ENCODE measurements around the gene CLCN1. TPM values are rescaled to one million over a fixed set of nuclear protein-coding genes. Genes with fewer than 3 reads are reported as not detected.

Gene CLCN1
- total RNA-seq, 2 experiments from 2014 or later = not detected

DNA sequence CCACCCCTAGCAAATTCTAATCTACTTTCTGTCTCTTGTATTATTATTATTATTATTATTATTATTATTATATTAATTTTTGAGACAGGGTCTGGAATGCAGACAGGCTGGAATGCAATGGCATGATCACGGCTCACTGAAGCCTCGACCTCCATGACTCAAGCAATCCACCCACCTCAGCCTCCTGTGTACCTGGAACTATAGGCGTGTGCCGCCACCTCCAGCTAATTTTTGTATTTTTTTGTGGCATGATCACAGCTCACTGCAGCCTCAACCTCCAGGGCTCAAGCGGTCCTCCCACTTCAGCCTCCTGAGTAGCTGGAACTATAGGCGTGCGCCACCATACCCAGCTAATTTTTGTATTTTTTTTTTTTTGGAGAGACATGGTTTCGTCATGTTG, 33.8 kb upstream of the CLCN1 start:
- intact Hi-C loops (cut with micrococcal nuclease; ENCODE audit: unreplicated experiment) = no loop called here
- POLR2A ChIA-PET = interaction anchor here (1.1 kb wide), 1 partner anchor 18 kb away, joined by 3 read pairs; no protein-coding TSS in a partner anchor
- no TSS peak for BruUV-seq (replicated peaks)

GRCh38 chr7:143283381-143283780, 32.5 kb upstream of the CLCN1 start:
- Histone ChIP-seq H3K4me2 (ENCODE audit: low read length) (peak overlapping the region; percentile 75), H3K36me3 (ENCODE audit: insufficient read depth, low read length) (peaks cover under 1% of the 10 kb centered on the region; the same call in 1 of the 2 replicates), H3K9me2 (ENCODE audit: insufficient read depth, low read length) (no peaks in the 10 kb centered on the region), H3K79me2 (ENCODE audit: insufficient read depth, low read depth, low read length) (peaks cover under 1% of the 10 kb centered on the region; the same call in 1 of the 2 replicates), H4K20me1 (ENCODE audit: insufficient read depth, low read length) (no peaks in the 10 kb centered on the region), H3K9me3 (ENCODE audit: low read length) (0 out of 2 replicates have a peak, but pooled peaks cover 5% of the 10 kb centered on the region), H3K4me3 (ENCODE audit: low read depth, low read length, poor library complexity, severe bottlenecking) (peak overlapping the region; percentile 42), H3K4me1 (ENCODE audit: insufficient read depth, low read length, poor library complexity, severe bottlenecking) (peaks cover 23% of the 10 kb centered on the region), H3K27ac (ENCODE audit: low read depth, low read length, poor library complexity, severe bottlenecking) (no peak overlapping the region), H2AFZ (ENCODE audit: low read length) (peak overlapping the region; percentile 94)
- TF ChIP-seq, protein P1, sequence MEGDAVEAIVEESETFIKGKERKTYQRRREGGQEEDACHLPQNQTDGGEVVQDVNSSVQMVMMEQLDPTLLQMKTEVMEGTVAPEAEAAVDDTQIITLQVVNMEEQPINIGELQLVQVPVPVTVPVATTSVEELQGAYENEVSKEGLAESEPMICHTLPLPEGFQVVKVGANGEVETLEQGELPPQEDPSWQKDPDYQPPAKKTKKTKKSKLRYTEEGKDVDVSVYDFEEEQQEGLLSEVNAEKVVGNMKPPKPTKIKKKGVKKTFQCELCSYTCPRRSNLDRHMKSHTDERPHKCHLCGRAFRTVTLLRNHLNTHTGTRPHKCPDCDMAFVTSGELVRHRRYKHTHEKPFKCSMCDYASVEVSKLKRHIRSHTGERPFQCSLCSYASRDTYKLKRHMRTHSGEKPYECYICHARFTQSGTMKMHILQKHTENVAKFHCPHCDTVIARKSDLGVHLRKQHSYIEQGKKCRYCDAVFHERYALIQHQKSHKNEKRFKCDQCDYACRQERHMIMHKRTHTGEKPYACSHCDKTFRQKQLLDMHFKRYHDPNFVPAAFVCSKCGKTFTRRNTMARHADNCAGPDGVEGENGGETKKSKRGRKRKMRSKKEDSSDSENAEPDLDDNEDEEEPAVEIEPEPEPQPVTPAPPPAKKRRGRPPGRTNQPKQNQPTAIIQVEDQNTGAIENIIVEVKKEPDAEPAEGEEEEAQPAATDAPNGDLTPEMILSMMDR (conservative IDR thresholded peaks at IDR 0.05; ENCODE audit: low read length) = no peak
- no peak for TF ChIP-seq EZH2phosphoT487 (IDR thresholded peaks at IDR 0.05; ENCODE audit: borderline replicate concordance, low read depth, low read length)
- POLR2A ChIA-PET = interaction anchor here (0.5 to 1.7 kb wide), 6 partner anchors 9 to 79 kb away, joined by 3 to 12 read pairs (median 3); partner anchors contain the start of gene GSTK1
- intact Hi-C loops (cut with micrococcal nuclease; ENCODE audit: unreplicated experiment) = no loop called here
- no TSS peak for BruUV-seq (replicated peaks)
- CTCF ChIA-PET (ENCODE audit: unreplicated experiment) = no interaction called here
- DNase-seq (ENCODE audit: low spot score) = peak; percentile 28

More for the DNA sequence above, 33.8 kb upstream of the CLCN1 start:
- DNase-seq (ENCODE audit: low spot score) = no peak
- no peak for TF ChIP-seq EZH2phosphoT487 (IDR thresholded peaks at IDR 0.05; ENCODE audit: borderline replicate concordance, low read depth, low read length)
- TF ChIP-seq, protein P1 (conservative IDR thresholded peaks at IDR 0.05; ENCODE audit: low read length) = no peak
- no peaks in the 10 kb centered on the region for H3K36me3 ChIP-seq (ENCODE audit: insufficient read depth, low read length)
- no peak overlapping the region for H3K4me2 ChIP-seq (ENCODE audit: low read length)
- no peaks in the 10 kb centered on the region for H3K9me2 ChIP-seq (ENCODE audit: insufficient read depth, low read length)
- no peak overlapping the region for H3K27ac ChIP-seq (ENCODE audit: low read depth, low read length, poor library complexity, severe bottlenecking)
- H3K4me3 ChIP-seq (ENCODE audit: low read depth, low read length, poor library complexity, severe bottlenecking) = no peak overlapping the region
- no peaks in the 10 kb centered on the region for H3K79me2 ChIP-seq (ENCODE audit: insufficient read depth, low read depth, low read length)
- no peaks in the 10 kb centered on the region for H4K20me1 ChIP-seq (ENCODE audit: insufficient read depth, low read length)
- peaks cover 16% of the 10 kb centered on the region for H3K4me1 ChIP-seq (ENCODE audit: insufficient read depth, low read length, poor library complexity, severe bottlenecking)
- no peak overlapping the region for H2AFZ ChIP-seq (ENCODE audit: low read length)
- 0 out of 2 replicates have a peak, but pooled peaks cover under 1% of the 10 kb centered on the region for H3K9me3 ChIP-seq (ENCODE audit: low read length)
- CTCF ChIA-PET (ENCODE audit: unreplicated experiment) = no interaction called here

Measured in OCI-LY7 (cell line).